MM.1S (cell line): ENCODE results near the gene ZP2.

Source experiments
- CTCF ChIP-seq: fragments of 300-600 bp; sonication (generic); IDR thresholded peaks from 2 replicates; pipeline ENCODE4 v1.5.1; 2016; ENCODE audit warnings: antibody characterized with exemption, low read length, mixed read lengths
- EZH2 ChIP-seq: fragments of 300-600 bp; sonication (generic); optimal IDR thresholded peaks from 2 replicates; pipeline ENCODE3; 2017; ENCODE audit warnings: low read depth, mild to moderate bottlenecking, antibody characterized with exemption, low read length, mixed read lengths

DNA sequence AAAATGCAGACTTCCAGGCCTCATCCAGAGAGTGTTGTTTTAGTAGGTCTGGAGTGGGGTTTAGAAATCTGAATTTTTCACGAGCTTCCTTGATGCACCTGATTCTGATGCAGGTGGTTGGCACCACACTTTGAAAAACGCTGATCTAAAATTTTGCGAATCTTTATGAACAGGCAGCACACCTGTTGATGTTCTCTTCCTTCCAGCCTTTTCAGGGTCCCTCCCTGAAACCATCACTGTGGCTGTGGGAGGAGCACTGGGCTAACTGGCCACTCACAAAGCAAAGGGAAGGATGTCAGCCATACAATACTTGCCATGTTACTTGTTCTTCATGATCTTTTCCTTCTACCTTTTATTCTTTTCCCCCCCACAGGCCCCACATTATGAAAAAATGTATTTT, 38.7 kb downstream of the ZP2 start:
- TF ChIP-seq CTCF, result no peak
- no peak for TF ChIP-seq EZH2
